Neural progenitor cell (in vitro differentiated cells): Measurements from ENCODE around the gene CDS2.

Source experiments
- EZH2phosphoT487 ChIP-seq: fragments of 200-600 bp; sonication (generic); IDR thresholded peaks from 2 replicates; pipeline ENCODE4 v1.6.1; 2017; ENCODE audit warnings: antibody characterized with exemption
- TF ChIP-seq, protein P1 (sequence below): fragments of 200-600 bp; sonication (generic); IDR thresholded peaks from 2 replicates; pipeline ENCODE4 v1.5.1; 2017; ENCODE audit warnings: antibody characterized with exemption, mild to moderate bottlenecking

DNA sequence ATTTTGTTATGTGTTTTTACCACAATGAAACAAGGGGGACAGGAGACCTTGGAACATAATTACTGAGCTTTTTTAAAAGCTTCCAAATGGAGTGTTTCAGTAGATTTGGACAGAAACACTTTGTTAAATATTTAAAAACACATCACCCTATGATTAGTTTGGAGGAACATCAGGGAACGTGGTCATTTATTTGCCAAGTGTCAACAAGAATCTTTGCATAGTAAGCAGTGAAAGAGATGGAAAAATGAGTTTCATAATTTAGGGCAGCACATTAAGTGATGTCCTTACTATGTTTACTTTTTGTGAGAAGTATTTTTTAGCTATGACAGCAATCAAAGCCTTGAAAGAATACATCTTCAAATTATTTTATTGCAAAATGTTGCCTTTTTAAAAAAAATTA is 107.3 kb downstream of the CDS2 start:
- TF ChIP-seq, protein P1, sequence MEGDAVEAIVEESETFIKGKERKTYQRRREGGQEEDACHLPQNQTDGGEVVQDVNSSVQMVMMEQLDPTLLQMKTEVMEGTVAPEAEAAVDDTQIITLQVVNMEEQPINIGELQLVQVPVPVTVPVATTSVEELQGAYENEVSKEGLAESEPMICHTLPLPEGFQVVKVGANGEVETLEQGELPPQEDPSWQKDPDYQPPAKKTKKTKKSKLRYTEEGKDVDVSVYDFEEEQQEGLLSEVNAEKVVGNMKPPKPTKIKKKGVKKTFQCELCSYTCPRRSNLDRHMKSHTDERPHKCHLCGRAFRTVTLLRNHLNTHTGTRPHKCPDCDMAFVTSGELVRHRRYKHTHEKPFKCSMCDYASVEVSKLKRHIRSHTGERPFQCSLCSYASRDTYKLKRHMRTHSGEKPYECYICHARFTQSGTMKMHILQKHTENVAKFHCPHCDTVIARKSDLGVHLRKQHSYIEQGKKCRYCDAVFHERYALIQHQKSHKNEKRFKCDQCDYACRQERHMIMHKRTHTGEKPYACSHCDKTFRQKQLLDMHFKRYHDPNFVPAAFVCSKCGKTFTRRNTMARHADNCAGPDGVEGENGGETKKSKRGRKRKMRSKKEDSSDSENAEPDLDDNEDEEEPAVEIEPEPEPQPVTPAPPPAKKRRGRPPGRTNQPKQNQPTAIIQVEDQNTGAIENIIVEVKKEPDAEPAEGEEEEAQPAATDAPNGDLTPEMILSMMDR, result no peak
- no peak for TF ChIP-seq EZH2phosphoT487
